ENCODE measurements around the gene FPR1. TPM values are rescaled to one million over a fixed set of nuclear protein-coding genes. Genes with fewer than 3 reads are reported as not detected.

Gene FPR1
- total and polyA plus RNA-seq, 8 donors: 0.37 to 6.8 (median 1.1) TPM

GRCh38 chr19:51719251-51719988, 32.3 kb downstream of the FPR1 start:
- no peaks in the 10 kb centered on the region for H3K4me1 ChIP-seq
- no peak overlapping the region for H3K27ac ChIP-seq
- TF ChIP-seq, protein P1, sequence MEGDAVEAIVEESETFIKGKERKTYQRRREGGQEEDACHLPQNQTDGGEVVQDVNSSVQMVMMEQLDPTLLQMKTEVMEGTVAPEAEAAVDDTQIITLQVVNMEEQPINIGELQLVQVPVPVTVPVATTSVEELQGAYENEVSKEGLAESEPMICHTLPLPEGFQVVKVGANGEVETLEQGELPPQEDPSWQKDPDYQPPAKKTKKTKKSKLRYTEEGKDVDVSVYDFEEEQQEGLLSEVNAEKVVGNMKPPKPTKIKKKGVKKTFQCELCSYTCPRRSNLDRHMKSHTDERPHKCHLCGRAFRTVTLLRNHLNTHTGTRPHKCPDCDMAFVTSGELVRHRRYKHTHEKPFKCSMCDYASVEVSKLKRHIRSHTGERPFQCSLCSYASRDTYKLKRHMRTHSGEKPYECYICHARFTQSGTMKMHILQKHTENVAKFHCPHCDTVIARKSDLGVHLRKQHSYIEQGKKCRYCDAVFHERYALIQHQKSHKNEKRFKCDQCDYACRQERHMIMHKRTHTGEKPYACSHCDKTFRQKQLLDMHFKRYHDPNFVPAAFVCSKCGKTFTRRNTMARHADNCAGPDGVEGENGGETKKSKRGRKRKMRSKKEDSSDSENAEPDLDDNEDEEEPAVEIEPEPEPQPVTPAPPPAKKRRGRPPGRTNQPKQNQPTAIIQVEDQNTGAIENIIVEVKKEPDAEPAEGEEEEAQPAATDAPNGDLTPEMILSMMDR (IDR thresholded peaks at IDR 0.05): no peak
- ATAC-seq: no peak
- no peaks in the 10 kb centered on the region for H3K36me3 ChIP-seq
- 1 to 3% methylated on average over 65 to 83 of the region's 83 CpGs for WGBS, 2 donors
- no peak overlapping the region for H3K4me3 ChIP-seq
- H3K27me3 ChIP-seq: peaks cover 0 to 23% (median 0%) of the 10 kb centered on the region in 4 donors
- DNase-seq: peak in 1 of 6 donors; percentile 54
- no peaks in the 10 kb centered on the region for H3K9me3 ChIP-seq
- intact Hi-C loops (cut with DNase I): no loop called here
- FAIRE-seq: no peak

DNA sequence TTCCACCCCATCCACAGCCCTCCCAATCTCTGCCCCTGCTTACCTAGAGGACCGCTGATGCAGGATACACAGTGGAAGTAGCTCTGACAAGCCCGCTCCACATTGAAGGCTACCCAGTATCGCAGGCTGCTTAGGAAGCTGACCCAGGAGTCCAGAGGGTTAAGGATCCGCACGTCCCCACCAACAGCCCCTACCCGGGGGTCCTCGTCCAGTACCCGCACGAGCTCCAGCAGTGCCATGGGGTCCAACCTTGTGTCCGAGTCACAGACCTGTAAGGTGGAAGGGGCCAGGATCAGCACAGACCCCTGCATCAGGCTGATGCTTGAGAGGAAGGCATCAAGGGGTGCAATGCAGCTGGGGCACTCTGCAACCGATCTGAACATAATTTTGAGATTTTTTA, 34.8 kb downstream of the FPR1 start:
- intact Hi-C loops (cut with DNase I): no loop called here
- H3K4me3 ChIP-seq: no peak overlapping the region
- peaks cover 0 to 20% (median 0%) of the 10 kb centered on the region in 4 donors for H3K27me3 ChIP-seq
- H3K36me3 ChIP-seq: no peaks in the 10 kb centered on the region
- FAIRE-seq: no peak
- H3K4me1 ChIP-seq: no peaks in the 10 kb centered on the region
- ATAC-seq: no peak
- H3K9me3 ChIP-seq: no peaks in the 10 kb centered on the region
- no peak overlapping the region for H3K27ac ChIP-seq
- DNase-seq: no peak
- WGBS, 2 donors: 61 to 63% methylated on average over 11 of the region's 11 CpGs
- TF ChIP-seq, protein P1 (IDR thresholded peaks at IDR 0.05): no peak

- ATAC-seq (no peak), DNase-seq (no peak), FAIRE-seq (no peak)
- no peak overlapping the region for H3K4me3 ChIP-seq
- H3K27me3 ChIP-seq: peaks cover 0 to 18% (median 0%) of the 10 kb centered on the region in 4 donors
- 67 to 72% methylated on average over 3 of the region's 3 CpGs for WGBS, 2 donors
- no peaks in the 10 kb centered on the region for H3K9me3 ChIP-seq
- intact Hi-C loops (cut with DNase I): no loop called here
- H3K36me3 ChIP-seq: no peaks in the 10 kb centered on the region
- TF ChIP-seq, protein P1 (IDR thresholded peaks at IDR 0.05): no peak
- no peak overlapping the region for H3K27ac ChIP-seq
- H3K4me1 ChIP-seq: no peaks in the 10 kb centered on the region
Observed at GRCh38 chr19:51715850-51716249, 35.8 kb downstream of the FPR1 start.

- Histone ChIP-seq H3K27me3 (peaks cover 0 to 12% (median 0%) of the 10 kb centered on the region in 4 donors), H3K4me1 (no peaks in the 10 kb centered on the region), H3K27ac (no peak overlapping the region), H3K4me3 (no peak overlapping the region), H3K36me3 (no peaks in the 10 kb centered on the region), H3K9me3 (no peaks in the 10 kb centered on the region)
- DNase-seq (no peak), FAIRE-seq (no peak), ATAC-seq (no peak)
- TF ChIP-seq, protein P1 (IDR thresholded peaks at IDR 0.05): no peak
- WGBS, 2 donors: 56 to 64% methylated on average over 3 of the region's 3 CpGs
- intact Hi-C loops (cut with DNase I): no loop called here
Observed at GRCh38 chr19:51714848-51715247, 36.8 kb downstream of the FPR1 start.
